Type B pancreatic cell (in vitro differentiated cells): Measurements from ENCODE around the gene TESK2. TPM values are rescaled to one million over a fixed set of nuclear protein-coding genes. Genes with fewer than 3 reads are reported as not detected.
"Not testable (repeated sequence)": the region's sequence is repeated elsewhere in the genome, so short reads cannot be mapped to it uniquely, and the experiment has no call there.

Experiments
- DNase-seq: peaks from one replicate; pipeline ENCODE4 v3.0.0; 2021; ENCODE audit warnings: mixed read lengths; ENCODE audit not compliant: unreplicated experiment; ENCODE audit errors: extremely low spot score
- H3K27ac Mint-ChIP-seq: 2 replicates; pipeline ENCODE4 v1.8.0; 2021; ENCODE audit warnings: mild to moderate bottlenecking, mixed read lengths
- H3K27me3 Mint-ChIP-seq: 2 replicates; pipeline ENCODE4 v1.8.0; 2021; ENCODE audit warnings: mixed read lengths
- H3K36me3 Mint-ChIP-seq: 2 replicates; pipeline ENCODE4 v1.8.0; 2021; ENCODE audit warnings: mixed read lengths
- H3K4me1 Mint-ChIP-seq: one replicate; pipeline ENCODE4 v1.8.0; 2021; ENCODE audit warnings: mixed read lengths; ENCODE audit not compliant: unreplicated experiment
- H3K4me3 Mint-ChIP-seq: 2 replicates; pipeline ENCODE4 v1.8.0; 2021; ENCODE audit warnings: mild to moderate bottlenecking, mixed read lengths
- H3K9me3 Mint-ChIP-seq: 2 replicates; pipeline ENCODE4 v1.8.0; 2021; ENCODE audit warnings: mixed read lengths
- total RNA-seq: library from RNA; stranded (reverse); gene quantifications from 2 replicates; pipeline ENCODE4 v1.2.1, GENCODE V29; 2021; ENCODE audit warnings: low replicate concordance
- TF ChIP-seq, protein P1 (sequence below): fragments of 200-600 bp; sonication (generic); conservative IDR thresholded peaks from 2 replicates; pipeline ENCODE4 v1.5.0; 2021; ENCODE audit warnings: antibody characterized with exemption, mild to moderate bottlenecking

TESK2 gene
- total RNA-seq, 1 donor from 2014 or later: 6.7 TPM

DNA sequence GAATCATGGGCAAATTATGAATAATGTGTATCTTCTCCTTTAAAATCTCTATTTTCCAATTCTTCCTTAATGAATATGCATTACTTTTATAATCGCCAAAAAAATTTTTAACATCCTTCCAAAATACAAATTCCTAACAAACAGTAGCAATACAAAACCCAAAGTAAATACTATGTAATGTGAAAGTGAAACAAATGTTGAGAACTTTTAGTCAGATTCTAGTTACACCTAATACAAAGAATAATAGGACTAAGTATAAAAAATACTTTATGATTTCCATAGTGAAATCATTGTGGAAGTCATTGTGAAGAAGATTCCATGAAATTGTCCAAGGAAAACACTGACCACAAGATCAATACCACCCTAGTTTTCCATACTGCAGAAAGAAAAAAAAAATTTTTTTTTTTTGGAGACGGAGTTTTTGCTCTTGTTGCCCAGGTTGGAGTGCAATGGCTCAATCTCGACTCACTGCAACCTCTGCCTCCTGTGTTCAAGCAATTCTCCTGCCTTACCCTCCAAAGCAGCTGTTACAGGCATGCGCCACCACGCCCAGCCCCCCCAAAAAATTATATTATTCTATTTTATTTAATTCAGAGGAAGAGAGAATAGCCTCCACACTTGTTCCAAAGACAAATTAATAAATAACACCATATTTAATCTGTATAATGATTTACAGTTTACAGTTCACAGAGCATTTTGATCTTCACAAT lies 11.8 kb downstream of the TESK2 start:
- H3K4me3 Mint-ChIP-seq: no peak overlapping the region
- DNase-seq: no peak
- H3K9me3 Mint-ChIP-seq: no peaks in the 10 kb centered on the region
- TF ChIP-seq, protein P1, sequence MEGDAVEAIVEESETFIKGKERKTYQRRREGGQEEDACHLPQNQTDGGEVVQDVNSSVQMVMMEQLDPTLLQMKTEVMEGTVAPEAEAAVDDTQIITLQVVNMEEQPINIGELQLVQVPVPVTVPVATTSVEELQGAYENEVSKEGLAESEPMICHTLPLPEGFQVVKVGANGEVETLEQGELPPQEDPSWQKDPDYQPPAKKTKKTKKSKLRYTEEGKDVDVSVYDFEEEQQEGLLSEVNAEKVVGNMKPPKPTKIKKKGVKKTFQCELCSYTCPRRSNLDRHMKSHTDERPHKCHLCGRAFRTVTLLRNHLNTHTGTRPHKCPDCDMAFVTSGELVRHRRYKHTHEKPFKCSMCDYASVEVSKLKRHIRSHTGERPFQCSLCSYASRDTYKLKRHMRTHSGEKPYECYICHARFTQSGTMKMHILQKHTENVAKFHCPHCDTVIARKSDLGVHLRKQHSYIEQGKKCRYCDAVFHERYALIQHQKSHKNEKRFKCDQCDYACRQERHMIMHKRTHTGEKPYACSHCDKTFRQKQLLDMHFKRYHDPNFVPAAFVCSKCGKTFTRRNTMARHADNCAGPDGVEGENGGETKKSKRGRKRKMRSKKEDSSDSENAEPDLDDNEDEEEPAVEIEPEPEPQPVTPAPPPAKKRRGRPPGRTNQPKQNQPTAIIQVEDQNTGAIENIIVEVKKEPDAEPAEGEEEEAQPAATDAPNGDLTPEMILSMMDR: no peak
- H3K27me3 Mint-ChIP-seq: no peaks in the 10 kb centered on the region
- no peaks in the 10 kb centered on the region for H3K36me3 Mint-ChIP-seq
- peaks cover 7% of the 10 kb centered on the region for H3K4me1 Mint-ChIP-seq
- no peak overlapping the region for H3K27ac Mint-ChIP-seq

DNA sequence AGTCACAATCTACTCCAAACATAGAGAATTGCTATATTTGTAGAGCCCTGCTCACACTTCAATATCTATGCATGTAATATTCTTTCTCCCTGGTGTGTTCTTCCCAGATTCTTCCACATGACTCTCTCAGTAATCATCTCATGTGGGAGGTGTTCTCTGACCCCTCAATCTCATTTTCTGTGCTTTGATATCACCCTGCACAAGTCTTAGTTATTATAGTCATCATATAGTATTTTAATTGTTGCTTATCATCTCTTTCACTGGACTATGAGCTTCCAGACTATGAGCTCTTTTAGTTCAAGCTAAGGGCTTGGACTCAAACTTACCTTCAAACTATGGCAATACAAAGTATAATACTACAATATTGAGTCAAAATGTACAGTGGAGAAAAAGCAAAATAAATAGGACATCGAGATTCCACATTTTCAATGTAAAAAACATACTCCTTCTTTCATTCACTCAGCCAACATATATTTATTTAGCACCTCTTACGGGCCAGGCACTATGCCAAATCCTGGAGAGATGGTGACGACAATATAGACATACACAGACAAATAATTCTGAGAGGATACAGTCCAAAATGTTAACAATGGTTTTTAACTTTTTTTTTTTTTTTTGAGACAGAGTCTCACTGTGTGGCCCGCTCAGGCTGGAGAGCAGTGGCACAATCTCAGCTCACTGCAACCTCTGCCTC lies 12.7 kb downstream of the TESK2 start:
- Mint-ChIP-seq H3K4me3 (no peak overlapping the region), H3K4me1 (peaks cover 7% of the 10 kb centered on the region), H3K27me3 (no peaks in the 10 kb centered on the region), H3K36me3 (no peaks in the 10 kb centered on the region), H3K9me3 (no peaks in the 10 kb centered on the region), H3K27ac (no peak overlapping the region)
- no peak for DNase-seq
- TF ChIP-seq, protein P1: no peak

DNA sequence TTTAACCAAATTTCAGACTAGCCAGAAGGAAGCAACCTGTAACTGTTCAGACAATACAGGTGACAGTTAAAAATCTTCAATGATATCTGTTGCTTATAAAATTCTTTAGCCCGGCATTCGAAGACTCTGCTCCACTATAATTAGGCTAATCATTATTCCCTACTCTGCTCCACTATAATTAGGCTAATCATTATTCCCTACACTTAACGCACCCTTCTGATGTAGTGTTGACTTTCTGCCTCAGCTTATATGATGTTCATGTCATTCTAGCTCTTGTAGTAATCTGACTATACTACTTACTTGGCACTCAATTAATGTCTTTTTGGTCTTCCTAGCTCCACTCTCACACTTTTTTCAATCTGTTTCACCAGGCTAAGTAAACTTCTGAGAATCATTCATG lies 13.3 kb downstream of the TESK2 start:
- Mint-ChIP-seq H3K4me3 (no peak overlapping the region), H3K9me3 (no peaks in the 10 kb centered on the region), H3K36me3 (no peaks in the 10 kb centered on the region), H3K27me3 (no peaks in the 10 kb centered on the region), H3K4me1 (peaks cover 7% of the 10 kb centered on the region), H3K27ac (no peak overlapping the region)
- DNase-seq: no peak
- TF ChIP-seq, protein P1: no peak

DNA sequence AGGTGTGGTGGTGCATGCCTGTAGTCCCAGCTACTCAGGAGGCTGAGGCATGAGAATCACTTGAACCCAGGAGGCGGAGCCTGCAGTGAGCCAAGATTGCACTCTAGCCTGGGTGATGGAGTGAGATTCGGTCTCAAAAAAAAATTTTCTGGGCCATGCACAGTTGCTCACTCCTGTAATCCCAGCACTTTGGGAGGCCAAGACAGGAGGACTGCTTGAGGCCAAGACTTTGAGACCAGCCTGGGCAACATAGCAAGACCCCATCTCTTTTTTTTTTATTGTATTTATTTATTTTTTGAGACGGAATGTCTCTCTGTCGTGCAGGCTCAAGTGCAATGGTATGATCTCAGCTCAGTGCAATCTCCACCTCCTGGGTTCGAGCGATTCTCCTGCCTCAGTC lies 16.8 kb downstream of the TESK2 start:
- H3K9me3 Mint-ChIP-seq, H3K27ac Mint-ChIP-seq, DNase-seq, H3K27me3 Mint-ChIP-seq, H3K4me3 Mint-ChIP-seq, H3K4me1 Mint-ChIP-seq, H3K36me3 Mint-ChIP-seq: not testable (repeated sequence)

DNA sequence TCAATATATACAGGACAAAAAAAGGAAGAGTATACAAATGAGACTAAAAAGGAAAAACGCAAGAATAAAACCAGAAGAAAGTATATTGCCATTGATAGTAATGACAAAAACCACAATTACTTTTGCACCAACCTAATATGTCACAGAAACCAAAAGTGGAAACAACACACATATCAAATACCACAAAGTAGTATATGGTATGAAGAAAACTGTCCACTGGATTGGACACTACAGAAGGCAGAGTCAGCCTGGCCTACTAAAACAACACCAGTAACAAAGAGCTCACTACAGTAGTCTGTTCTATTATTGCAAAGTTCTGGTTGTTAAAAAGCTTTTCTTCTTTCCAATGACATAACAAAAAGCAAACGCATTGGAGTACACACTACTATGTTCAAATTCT lies 17.7 kb downstream of the TESK2 start:
- H3K4me1 Mint-ChIP-seq: peaks cover 7% of the 10 kb centered on the region
- no peak overlapping the region for H3K4me3 Mint-ChIP-seq
- TF ChIP-seq, protein P1: no peak
- no peaks in the 10 kb centered on the region for H3K36me3 Mint-ChIP-seq
- H3K27ac Mint-ChIP-seq: no peak overlapping the region
- DNase-seq: no peak
- H3K27me3 Mint-ChIP-seq: no peaks in the 10 kb centered on the region
- no peaks in the 10 kb centered on the region for H3K9me3 Mint-ChIP-seq

DNA sequence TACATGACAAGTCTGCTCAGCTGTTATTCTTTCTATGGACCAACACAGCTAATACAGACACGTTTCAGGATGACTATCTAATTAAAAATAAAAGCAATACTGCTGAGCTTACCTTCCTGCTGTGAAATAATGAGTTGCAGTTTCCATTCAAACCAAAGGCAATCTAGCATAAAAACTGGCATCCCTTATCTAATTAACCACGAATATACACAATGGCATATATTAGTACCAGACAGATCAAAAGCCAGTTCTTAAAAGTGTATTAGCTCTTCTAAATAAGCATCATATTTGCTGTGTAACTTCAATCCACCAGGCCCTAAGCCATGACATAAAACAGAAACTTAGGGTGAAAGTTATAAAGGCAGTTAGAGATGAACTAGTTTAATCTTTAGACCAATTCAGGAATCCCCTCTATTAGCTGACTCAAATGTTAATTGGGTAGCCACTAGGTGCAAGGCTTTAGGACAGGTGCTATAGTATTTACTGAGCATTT lies 20.6 kb downstream of the TESK2 start:
- no peaks in the 10 kb centered on the region for H3K4me1 Mint-ChIP-seq
- DNase-seq: no peak
- no peaks in the 10 kb centered on the region for H3K36me3 Mint-ChIP-seq
- TF ChIP-seq, protein P1: no peak
- H3K27me3 Mint-ChIP-seq: no peaks in the 10 kb centered on the region
- H3K27ac Mint-ChIP-seq: no peak overlapping the region
- H3K9me3 Mint-ChIP-seq: no peaks in the 10 kb centered on the region
- H3K4me3 Mint-ChIP-seq: no peak overlapping the region

DNA sequence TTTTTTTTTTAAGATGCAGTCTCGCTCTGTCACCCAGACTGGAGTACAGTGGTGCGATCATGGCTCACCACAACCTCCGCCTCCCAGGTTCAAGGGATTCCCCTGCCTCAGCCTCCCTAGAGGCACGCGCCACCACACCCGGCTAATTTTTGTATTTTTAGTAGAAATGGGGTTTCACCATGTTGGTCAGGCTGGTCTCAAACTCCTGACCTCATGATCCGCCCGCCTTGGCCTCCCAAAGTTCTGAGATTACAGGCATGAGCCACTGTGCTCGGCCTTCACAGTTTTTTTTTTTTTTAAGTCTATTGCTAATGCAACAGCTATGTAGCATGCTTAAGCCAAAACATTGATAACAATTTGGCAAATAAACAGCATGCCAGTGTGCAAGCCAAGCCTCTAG lies 23.6 kb downstream of the TESK2 start:
- H3K9me3 Mint-ChIP-seq, DNase-seq, H3K27me3 Mint-ChIP-seq, H3K27ac Mint-ChIP-seq, H3K4me3 Mint-ChIP-seq, H3K4me1 Mint-ChIP-seq, H3K36me3 Mint-ChIP-seq: not testable (repeated sequence)
